Endothelial cell (in vitro differentiated cells): ENCODE measurements around the gene DSCAML1. TPM values are rescaled to one million over a fixed set of nuclear protein-coding genes. Genes with fewer than 3 reads are reported as not detected.

Experiments used
- DNase-seq: peaks from one replicate; pipeline ENCODE4 v3.0.0; 2021; ENCODE audit warnings: low spot score
- H3K27ac Mint-ChIP-seq: one replicate; pipeline ENCODE4 v1.8.0; 2021; ENCODE audit warnings: mixed read lengths, inconsistent platforms; ENCODE audit not compliant: unreplicated experiment
- H3K27me3 Mint-ChIP-seq: one replicate; pipeline ENCODE4 v1.8.0; 2021; ENCODE audit warnings: mild to moderate bottlenecking, moderate library complexity, mixed read lengths, inconsistent platforms; ENCODE audit not compliant: unreplicated experiment
- H3K36me3 Mint-ChIP-seq: one replicate; pipeline ENCODE4 v1.8.0; 2021; ENCODE audit warnings: mild to moderate bottlenecking, low read depth, mixed read lengths, inconsistent platforms; ENCODE audit not compliant: unreplicated experiment
- H3K4me1 Mint-ChIP-seq: one replicate; pipeline ENCODE4 v1.8.0; 2021; ENCODE audit warnings: mild to moderate bottlenecking, mixed read lengths, inconsistent platforms; ENCODE audit not compliant: unreplicated experiment
- H3K4me3 Mint-ChIP-seq: one replicate; pipeline ENCODE4 v1.8.0; 2021; ENCODE audit warnings: mild to moderate bottlenecking, mixed read lengths, inconsistent platforms; ENCODE audit not compliant: unreplicated experiment
- H3K9me3 Mint-ChIP-seq: one replicate; pipeline ENCODE4 v1.8.0; 2021; ENCODE audit warnings: mixed read lengths, inconsistent platforms; ENCODE audit not compliant: unreplicated experiment
- total RNA-seq: library from RNA; stranded (reverse); fragmentation: NEBNext Ultra II Directional; extraction: Animal tissue kit (Norgen Biotek cat#: 25700); gene quantifications from one replicate; pipeline ENCODE4 v1.2.1, GENCODE V29; 2021; ENCODE audit not compliant: unreplicated experiment
- TF ChIP-seq, protein P1 (sequence below): fragments of 200-600 bp; sonication (generic); IDR thresholded peaks from one replicate; pipeline ENCODE4 v1.5.0; 2021; ENCODE audit warnings: antibody characterized with exemption; ENCODE audit not compliant: unreplicated experiment

DSCAML1 gene
- total RNA-seq, 1 donor from 2014 or later = 3.8 TPM

DNA sequence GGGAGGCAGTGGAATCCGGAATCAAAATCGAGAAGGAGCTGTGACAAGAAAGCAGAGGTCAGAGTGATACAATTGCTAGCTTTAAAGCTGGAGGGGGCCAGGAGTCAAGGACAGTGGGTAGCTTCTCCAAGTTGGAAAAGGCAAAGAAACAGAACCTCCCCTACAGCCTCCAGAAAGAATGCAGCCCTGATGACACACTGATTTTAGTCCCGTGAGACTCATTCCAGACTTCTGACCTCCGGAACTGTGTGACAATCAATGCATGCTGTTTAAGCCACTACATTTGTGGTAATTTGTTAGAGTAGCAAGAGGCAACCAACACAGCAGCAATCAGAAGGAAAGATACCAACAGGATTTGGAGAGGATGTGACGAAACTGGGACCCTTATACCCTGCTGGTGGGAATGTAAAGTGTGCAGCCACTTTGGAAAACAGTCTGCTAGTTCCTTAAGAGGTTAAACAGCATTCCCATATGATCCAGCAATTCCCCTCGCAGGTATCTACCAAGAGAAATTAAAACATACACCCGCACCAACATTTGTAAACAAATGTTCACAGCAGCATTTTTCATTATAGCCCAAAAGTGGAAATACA, 66.7 kb downstream of the DSCAML1 start:
- Mint-ChIP-seq H3K27ac (no peak overlapping the region), H3K27me3 (no peaks in the 10 kb centered on the region), H3K36me3 (no peaks in the 10 kb centered on the region), H3K4me3 (no peak overlapping the region), H3K9me3 (no peaks in the 10 kb centered on the region), H3K4me1 (peaks cover 25% of the 10 kb centered on the region)
- TF ChIP-seq, protein P1, sequence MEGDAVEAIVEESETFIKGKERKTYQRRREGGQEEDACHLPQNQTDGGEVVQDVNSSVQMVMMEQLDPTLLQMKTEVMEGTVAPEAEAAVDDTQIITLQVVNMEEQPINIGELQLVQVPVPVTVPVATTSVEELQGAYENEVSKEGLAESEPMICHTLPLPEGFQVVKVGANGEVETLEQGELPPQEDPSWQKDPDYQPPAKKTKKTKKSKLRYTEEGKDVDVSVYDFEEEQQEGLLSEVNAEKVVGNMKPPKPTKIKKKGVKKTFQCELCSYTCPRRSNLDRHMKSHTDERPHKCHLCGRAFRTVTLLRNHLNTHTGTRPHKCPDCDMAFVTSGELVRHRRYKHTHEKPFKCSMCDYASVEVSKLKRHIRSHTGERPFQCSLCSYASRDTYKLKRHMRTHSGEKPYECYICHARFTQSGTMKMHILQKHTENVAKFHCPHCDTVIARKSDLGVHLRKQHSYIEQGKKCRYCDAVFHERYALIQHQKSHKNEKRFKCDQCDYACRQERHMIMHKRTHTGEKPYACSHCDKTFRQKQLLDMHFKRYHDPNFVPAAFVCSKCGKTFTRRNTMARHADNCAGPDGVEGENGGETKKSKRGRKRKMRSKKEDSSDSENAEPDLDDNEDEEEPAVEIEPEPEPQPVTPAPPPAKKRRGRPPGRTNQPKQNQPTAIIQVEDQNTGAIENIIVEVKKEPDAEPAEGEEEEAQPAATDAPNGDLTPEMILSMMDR = no peak
- DNase-seq = no peak

DNA sequence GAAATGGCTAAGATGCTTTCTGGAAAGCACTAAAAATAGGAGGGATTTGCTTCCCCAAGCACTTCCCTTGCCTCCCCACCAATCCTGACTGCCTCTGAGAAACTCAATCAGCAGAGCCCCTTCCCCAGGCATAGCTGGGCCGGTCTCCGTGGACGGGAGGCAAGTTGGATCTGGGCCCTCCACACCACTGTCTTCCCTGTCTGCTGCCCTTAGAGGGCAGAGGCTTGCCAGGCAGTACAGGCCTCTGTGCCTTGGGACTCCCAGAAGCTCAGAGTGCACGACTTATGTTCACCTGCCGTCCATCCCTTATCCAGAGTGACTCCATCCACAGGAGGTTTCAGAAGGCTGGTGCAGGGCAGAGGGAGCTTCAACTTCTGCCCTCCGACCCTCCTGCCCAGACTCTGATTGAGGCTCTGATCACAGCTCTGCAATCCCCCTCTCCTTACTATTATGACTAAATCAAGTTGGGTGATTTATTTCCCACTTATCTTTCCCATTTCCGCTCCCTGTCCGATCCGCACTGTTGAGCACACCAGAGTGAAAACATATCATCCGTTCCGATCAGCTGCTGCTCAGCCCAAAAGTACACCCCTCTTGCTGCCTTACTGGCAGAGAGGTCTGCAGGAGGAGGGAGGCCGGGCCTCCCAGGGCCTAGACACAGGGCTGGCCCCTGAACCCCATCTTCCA, 71.8 kb downstream of the DSCAML1 start:
- H3K9me3 Mint-ChIP-seq = no peaks in the 10 kb centered on the region
- no peaks in the 10 kb centered on the region for H3K36me3 Mint-ChIP-seq
- DNase-seq = no peak
- H3K27ac Mint-ChIP-seq = no peak overlapping the region
- no peaks in the 10 kb centered on the region for H3K27me3 Mint-ChIP-seq
- H3K4me1 Mint-ChIP-seq = peaks cover 22% of the 10 kb centered on the region
- TF ChIP-seq, protein P1 = no peak
- H3K4me3 Mint-ChIP-seq = no peak overlapping the region

DNA sequence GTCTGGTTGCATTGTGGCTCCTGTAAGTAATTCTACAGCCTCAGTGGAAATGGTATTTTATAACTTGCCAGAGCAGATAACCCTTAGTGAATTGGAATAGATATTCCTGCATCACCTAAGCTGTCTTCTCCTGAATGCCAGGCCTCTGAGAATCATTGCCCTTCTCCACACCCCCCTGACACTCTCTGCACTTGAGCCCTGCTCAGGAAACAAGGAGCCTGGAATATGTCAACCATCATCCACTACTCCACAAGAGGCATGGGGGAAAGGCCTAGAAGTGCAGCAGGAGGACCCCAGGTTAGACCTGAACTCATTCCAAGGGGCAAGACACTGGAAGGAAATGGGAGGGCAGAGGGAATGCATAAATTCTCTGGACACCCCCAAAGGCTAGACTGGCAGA, 72.4 kb downstream of the DSCAML1 start:
- Mint-ChIP-seq H3K4me1 (peaks cover 22% of the 10 kb centered on the region), H3K27me3 (no peaks in the 10 kb centered on the region), H3K4me3 (no peak overlapping the region), H3K36me3 (no peaks in the 10 kb centered on the region), H3K9me3 (no peaks in the 10 kb centered on the region), H3K27ac (no peak overlapping the region)
- TF ChIP-seq, protein P1 = no peak
- no peak for DNase-seq

DNA sequence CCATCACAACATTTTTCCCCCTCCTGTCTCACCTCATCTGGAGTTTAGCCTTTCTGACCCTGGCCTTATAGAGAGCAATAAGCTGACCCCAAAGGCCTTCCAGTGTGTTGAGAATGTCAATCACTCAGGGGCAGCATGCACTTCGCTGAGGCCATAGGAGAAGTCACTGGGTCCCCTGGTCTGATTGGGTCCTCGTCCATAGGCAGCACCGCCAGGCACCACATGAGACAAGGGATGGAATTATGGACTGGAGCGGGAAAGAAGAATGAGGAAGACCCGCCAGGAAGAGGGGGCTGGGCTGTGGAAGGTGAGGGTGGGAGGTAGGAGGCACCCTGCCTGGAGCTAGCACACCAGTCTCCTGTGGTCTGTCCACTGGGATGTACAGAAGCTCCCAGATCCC, 72.9 kb downstream of the DSCAML1 start:
- peaks cover 4% of the 10 kb centered on the region for H3K27me3 Mint-ChIP-seq
- no peak overlapping the region for H3K4me3 Mint-ChIP-seq
- H3K4me1 Mint-ChIP-seq = peaks cover 22% of the 10 kb centered on the region
- no peak overlapping the region for H3K27ac Mint-ChIP-seq
- TF ChIP-seq, protein P1 = no peak
- no peaks in the 10 kb centered on the region for H3K36me3 Mint-ChIP-seq
- H3K9me3 Mint-ChIP-seq = no peaks in the 10 kb centered on the region
- DNase-seq = no peak

DNA sequence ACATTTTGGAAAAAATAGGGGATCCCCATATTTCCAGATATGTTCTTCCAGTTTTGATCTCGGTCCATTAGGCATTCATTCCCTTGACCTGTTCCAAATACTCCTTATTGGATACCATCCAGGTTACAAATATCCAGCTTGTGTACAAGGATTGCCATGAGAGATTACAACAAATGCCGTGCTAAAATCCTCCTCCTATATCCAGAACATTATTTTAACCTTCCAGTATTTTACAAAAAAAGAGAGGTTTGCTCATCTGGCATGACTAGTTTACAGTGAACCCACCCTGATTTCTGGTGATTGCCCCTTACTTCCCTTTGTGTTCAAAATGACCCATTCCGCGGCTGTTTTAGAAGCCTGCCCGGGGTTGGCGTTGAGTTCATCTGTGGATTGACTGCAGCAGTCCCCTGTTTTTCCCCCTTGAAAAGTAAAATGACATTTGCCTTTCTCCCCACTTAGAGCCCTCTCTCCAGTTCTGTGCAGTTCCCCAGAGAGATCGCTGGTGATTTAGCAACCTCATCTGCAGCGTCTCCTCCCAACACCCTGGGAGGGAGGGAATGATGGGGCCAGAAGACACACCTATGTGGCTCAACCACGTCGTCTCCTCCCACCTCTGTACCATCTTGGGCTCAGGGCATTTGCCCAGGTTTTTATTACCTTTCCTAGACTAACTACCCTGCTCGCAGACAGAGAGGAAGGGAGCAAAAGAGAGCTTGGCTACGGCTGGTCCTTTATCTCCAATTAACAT, 73.6 kb downstream of the DSCAML1 start:
- peaks cover 22% of the 10 kb centered on the region for H3K4me1 Mint-ChIP-seq
- H3K27ac Mint-ChIP-seq = peak overlapping the region; percentile 31
- peaks cover 4% of the 10 kb centered on the region for H3K27me3 Mint-ChIP-seq
- no peaks in the 10 kb centered on the region for H3K36me3 Mint-ChIP-seq
- no peak overlapping the region for H3K4me3 Mint-ChIP-seq
- no peak for DNase-seq
- TF ChIP-seq, protein P1 = no peak
- no peaks in the 10 kb centered on the region for H3K9me3 Mint-ChIP-seq
